Endothelial cell (in vitro differentiated cells): ENCODE data around the gene GAA. TPM values are rescaled to one million over a fixed set of nuclear protein-coding genes. Genes with fewer than 3 reads are reported as not detected.

Experiments used
- DNase-seq: peaks from one replicate; pipeline ENCODE4 v3.0.0; 2021; ENCODE audit warnings: low spot score
- H3K27ac Mint-ChIP-seq: one replicate; pipeline ENCODE4 v1.8.0; 2021; ENCODE audit warnings: mixed read lengths, inconsistent platforms; ENCODE audit not compliant: unreplicated experiment
- H3K27me3 Mint-ChIP-seq: one replicate; pipeline ENCODE4 v1.8.0; 2021; ENCODE audit warnings: mild to moderate bottlenecking, moderate library complexity, mixed read lengths, inconsistent platforms; ENCODE audit not compliant: unreplicated experiment
- H3K36me3 Mint-ChIP-seq: one replicate; pipeline ENCODE4 v1.8.0; 2021; ENCODE audit warnings: mild to moderate bottlenecking, low read depth, mixed read lengths, inconsistent platforms; ENCODE audit not compliant: unreplicated experiment
- H3K4me1 Mint-ChIP-seq: one replicate; pipeline ENCODE4 v1.8.0; 2021; ENCODE audit warnings: mild to moderate bottlenecking, mixed read lengths, inconsistent platforms; ENCODE audit not compliant: unreplicated experiment
- H3K4me3 Mint-ChIP-seq: one replicate; pipeline ENCODE4 v1.8.0; 2021; ENCODE audit warnings: mild to moderate bottlenecking, mixed read lengths, inconsistent platforms; ENCODE audit not compliant: unreplicated experiment
- H3K9me3 Mint-ChIP-seq: one replicate; pipeline ENCODE4 v1.8.0; 2021; ENCODE audit warnings: mixed read lengths, inconsistent platforms; ENCODE audit not compliant: unreplicated experiment
- CTCF ChIP-seq: fragments of 200-600 bp; sonication (generic); IDR thresholded peaks from one replicate; pipeline ENCODE4 v1.5.0; 2021; ENCODE audit warnings: antibody characterized with exemption; ENCODE audit not compliant: unreplicated experiment
- total RNA-seq: library from RNA; stranded (reverse); fragmentation: NEBNext Ultra II Directional; extraction: Animal tissue kit (Norgen Biotek cat#: 25700); gene quantifications from one replicate; pipeline ENCODE4 v1.2.1, GENCODE V29; 2021; ENCODE audit not compliant: unreplicated experiment

Gene GAA
- total RNA-seq, 1 donor from 2014 or later: 93.0 TPM

DNA sequence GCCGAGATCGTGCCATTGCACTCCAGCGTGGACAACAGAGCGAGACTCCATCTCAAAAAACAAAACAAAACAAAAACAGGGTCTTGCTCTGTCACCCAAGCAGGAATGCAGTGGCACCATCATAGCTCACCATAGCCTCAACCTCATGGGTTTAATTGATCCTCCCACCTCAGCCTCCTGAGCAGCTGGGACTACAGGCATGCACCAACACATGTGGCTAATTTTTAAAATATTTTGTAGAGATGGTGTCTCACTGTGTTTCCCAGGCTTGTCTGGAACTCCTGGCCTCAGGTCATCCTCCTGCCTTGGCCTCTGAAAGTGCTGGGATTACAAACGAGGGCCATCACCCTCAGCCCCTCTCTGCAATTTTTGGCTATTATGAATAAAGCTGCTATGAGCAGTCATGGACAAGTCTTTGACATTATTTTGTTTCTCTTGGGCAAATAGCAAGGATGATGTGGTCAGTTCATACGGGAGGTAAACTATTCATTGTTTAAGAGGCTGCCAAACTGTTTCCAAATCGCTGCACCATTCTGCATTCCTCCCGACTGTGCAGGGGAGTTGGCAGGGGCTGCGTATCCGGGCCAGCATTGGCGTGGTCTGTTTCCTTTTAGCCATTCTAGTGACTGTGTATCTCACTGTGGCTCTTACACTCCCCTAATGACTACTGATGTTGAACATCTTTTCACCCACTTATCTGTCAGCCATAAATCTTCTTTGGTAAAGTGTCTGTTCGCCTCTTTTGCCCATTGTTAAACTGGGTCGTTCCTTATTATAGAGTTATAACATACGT, 24.5 kb downstream of the GAA start:
- H3K36me3 Mint-ChIP-seq: no peaks in the 10 kb centered on the region
- DNase-seq: no peak
- H3K27me3 Mint-ChIP-seq: no peaks in the 10 kb centered on the region
- no peak overlapping the region for H3K27ac Mint-ChIP-seq
- H3K4me1 Mint-ChIP-seq: peaks cover 2% of the 10 kb centered on the region
- H3K4me3 Mint-ChIP-seq: no peak overlapping the region
- no peaks in the 10 kb centered on the region for H3K9me3 Mint-ChIP-seq
- TF ChIP-seq CTCF: no peak

DNA sequence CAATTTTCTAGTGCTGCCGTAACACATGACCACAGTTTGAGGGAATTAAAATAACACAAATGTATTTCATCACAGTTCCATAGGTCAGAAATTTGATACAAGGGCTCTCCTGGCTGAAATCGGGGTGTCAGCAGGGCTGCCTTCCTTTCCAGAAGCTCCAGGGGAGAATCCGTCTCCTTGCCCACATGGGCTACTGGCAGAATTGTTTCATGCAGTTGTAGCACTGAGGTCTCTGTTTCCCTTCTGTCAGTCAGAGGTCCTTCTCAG, 25.0 kb downstream of the GAA start:
- TF ChIP-seq CTCF: no peak
- H3K4me1 Mint-ChIP-seq: peaks cover 2% of the 10 kb centered on the region
- DNase-seq: no peak
- H3K27ac Mint-ChIP-seq: no peak overlapping the region
- H3K27me3 Mint-ChIP-seq: no peaks in the 10 kb centered on the region
- no peaks in the 10 kb centered on the region for H3K9me3 Mint-ChIP-seq
- H3K36me3 Mint-ChIP-seq: no peaks in the 10 kb centered on the region
- H3K4me3 Mint-ChIP-seq: no peak overlapping the region

DNA sequence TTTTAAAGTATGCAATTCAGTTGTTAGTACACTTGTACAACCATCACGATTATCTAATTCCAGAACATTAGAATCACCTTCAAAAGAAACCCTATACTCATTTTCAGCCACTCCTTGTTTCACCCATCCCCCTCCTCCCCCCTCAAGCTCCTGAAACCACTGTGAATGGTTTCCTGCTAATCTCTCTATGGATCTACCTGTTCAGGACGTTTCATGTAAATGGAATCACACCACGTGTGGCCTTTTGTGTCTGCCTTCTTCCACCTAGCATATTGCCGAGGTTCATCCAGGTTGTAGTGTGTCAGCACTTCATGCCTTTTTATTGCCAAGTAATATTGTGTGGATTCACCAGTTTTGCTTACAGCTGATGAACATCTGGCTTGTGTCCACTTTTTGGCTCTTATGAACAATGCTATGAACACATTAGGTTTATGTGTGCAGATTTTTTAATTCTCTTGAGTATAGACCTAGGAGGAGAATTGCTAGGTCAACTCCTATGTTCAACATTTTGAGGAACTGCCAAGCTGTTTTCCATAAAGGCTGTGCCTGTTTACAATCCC, 27.7 kb downstream of the GAA start:
- H3K27ac Mint-ChIP-seq: no peak overlapping the region

DNA sequence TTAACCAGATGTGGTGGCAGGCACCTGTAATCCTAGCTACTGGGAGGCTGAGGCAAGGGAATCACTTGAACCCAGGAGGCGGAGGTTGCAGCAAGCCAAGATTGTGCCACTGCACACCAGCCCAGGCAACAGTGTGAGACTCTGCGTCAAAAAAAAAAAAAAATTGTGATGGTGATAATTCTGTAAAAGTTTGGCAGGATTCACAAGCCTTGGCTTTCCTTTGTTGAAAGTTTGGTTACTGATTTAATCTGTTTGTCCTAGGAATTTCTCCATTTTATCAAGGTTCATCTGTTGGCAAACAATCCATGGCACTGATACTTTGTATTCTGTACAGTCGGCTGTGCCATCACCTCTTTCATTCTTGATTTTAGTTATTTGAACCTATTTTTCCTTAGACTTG, 29.6 kb downstream of the GAA start:
- no peaks in the 10 kb centered on the region for H3K9me3 Mint-ChIP-seq
- no peak overlapping the region for H3K27ac Mint-ChIP-seq
- no peak for TF ChIP-seq CTCF
- no peak for DNase-seq
- no peaks in the 10 kb centered on the region for H3K27me3 Mint-ChIP-seq
- peaks cover 2% of the 10 kb centered on the region for H3K4me1 Mint-ChIP-seq
- no peaks in the 10 kb centered on the region for H3K36me3 Mint-ChIP-seq
- H3K4me3 Mint-ChIP-seq: no peak overlapping the region

More for the DNA sequence above, 27.7 kb downstream of the GAA start:
- no peak for DNase-seq
- Mint-ChIP-seq H3K4me3 (no peak overlapping the region), H3K9me3 (no peaks in the 10 kb centered on the region), H3K27me3 (no peaks in the 10 kb centered on the region), H3K36me3 (no peaks in the 10 kb centered on the region), H3K4me1 (peaks cover 2% of the 10 kb centered on the region)
- TF ChIP-seq CTCF: no peak

- Mint-ChIP-seq H3K4me3 (peak overlapping the region; percentile 0), H3K27ac (no peak overlapping the region), H3K4me1 (peaks cover 2% of the 10 kb centered on the region), H3K27me3 (no peaks in the 10 kb centered on the region), H3K9me3 (no peaks in the 10 kb centered on the region), H3K36me3 (peaks cover 6% of the 10 kb centered on the region)
- no peak for DNase-seq
- no peak for TF ChIP-seq CTCF
These were observed 31.7 kb downstream of the GAA start for GRCh38 chr17:80132906-80133625.
